ENCODE measurements around the gene ERCC6L.

ERCC6L gene

GRCh38 chrX:72238721-72239475 is at the start of gene ERCC6L:
Gene ERCC6L, minus strand, starts transcription at chrX:72239027. Its CDS starts 116 bp downstream, at chrX:72238911.
- peak; percentile 52 to 66 for DNase-seq (ENCODE audit: low read depth in 2 of 2)

GRCh38 chrX:72282302-72282701 is 43.5 kb upstream of the ERCC6L start:
- no peak for DNase-seq (ENCODE audit: low read depth in 2 of 2)

GRCh38 chrX:72280321-72280845 is 41.6 kb upstream of the ERCC6L start:
- DNase-seq (ENCODE audit: low read depth in 2 of 2): no peak

GRCh38 chrX:72276478-72276953 is 37.7 kb upstream of the ERCC6L start:
- DNase-seq (ENCODE audit: low read depth in 2 of 2): no peak

- DNase-seq (ENCODE audit: low read depth in 2 of 2): no peak
Measured at GRCh38 chrX:72274526-72274925, 35.7 kb upstream of the ERCC6L start.

GRCh38 chrX:72273718-72274117 is 34.9 kb upstream of the ERCC6L start:
- DNase-seq (ENCODE audit: low read depth in 2 of 2): no peak

GRCh38 chrX:72272868-72273267 is 34.0 kb upstream of the ERCC6L start:
- no peak for DNase-seq (ENCODE audit: low read depth in 2 of 2)

- DNase-seq (ENCODE audit: low read depth in 2 of 2): no peak
Measured at GRCh38 chrX:72271812-72272211, 33.0 kb upstream of the ERCC6L start.

GRCh38 chrX:72271091-72271788 is 32.4 kb upstream of the ERCC6L start:
- DNase-seq (ENCODE audit: low read depth in 2 of 2): no peak

- DNase-seq (ENCODE audit: low read depth in 2 of 2): no peak
Measured at GRCh38 chrX:72270316-72270866, 31.6 kb upstream of the ERCC6L start.

GRCh38 chrX:72269671-72270251 is 30.9 kb upstream of the ERCC6L start:
- DNase-seq (ENCODE audit: low read depth in 2 of 2): no peak

- no peak for DNase-seq (ENCODE audit: low read depth in 2 of 2)
Measured at GRCh38 chrX:72268597-72269365, 30.0 kb upstream of the ERCC6L start.

GRCh38 chrX:72265263-72265662 is 26.4 kb upstream of the ERCC6L start:
- DNase-seq (ENCODE audit: low read depth in 2 of 2): no peak

- DNase-seq (ENCODE audit: low read depth in 2 of 2): no peak
Measured at GRCh38 chrX:72262077-72262476, 23.2 kb upstream of the ERCC6L start.

- no peak for DNase-seq (ENCODE audit: low read depth in 2 of 2)
Measured at GRCh38 chrX:72260448-72260847, 21.6 kb upstream of the ERCC6L start.

GRCh38 chrX:72258174-72258573 is 19.3 kb upstream of the ERCC6L start:
- no peak for DNase-seq (ENCODE audit: low read depth in 2 of 2)

- no peak for DNase-seq (ENCODE audit: low read depth in 2 of 2)
Measured at GRCh38 chrX:72255864-72256263, 17.0 kb upstream of the ERCC6L start.

GRCh38 chrX:72255445-72255844 is 16.6 kb upstream of the ERCC6L start:
- DNase-seq (ENCODE audit: low read depth in 2 of 2): no peak

- no peak for DNase-seq (ENCODE audit: low read depth in 2 of 2)
Measured at GRCh38 chrX:72254816-72255215, 16.0 kb upstream of the ERCC6L start.

- no peak for DNase-seq (ENCODE audit: low read depth in 2 of 2)
Measured at GRCh38 chrX:72253686-72254085, 14.9 kb upstream of the ERCC6L start.

- DNase-seq (ENCODE audit: low read depth in 2 of 2): no peak
Measured at GRCh38 chrX:72247206-72247942, 8.5 kb upstream of the ERCC6L start.

Measured in stimulated activated CD8-positive, alpha-beta memory T cell treated with anti-CD3 and anti-CD28 coated beads, Interleukin-2, amount 100 ng/mL, for 1 hour (primary cell).